Stimulated activated memory B cell treated with anti-CD40 and anti-IgM and Interleukin-4, amounts not matched to agents 10 μg/mL and 1 μg/mL and 100 μg/mL, for 72 hours (primary cell): ENCODE measurements around the gene EFCAB6.

Experiments
- ATAC-seq: fragments of 150-1000 bp; cut with Tn5 transposase; 2 replicates; pipeline ENCODE4 v1.10.0; 2021
- H3K27ac Mint-ChIP-seq: one replicate; pipeline ENCODE4 v1.8.0; 2022; ENCODE audit warnings: mild to moderate bottlenecking, mixed read lengths
- H3K27me3 Mint-ChIP-seq: one replicate; pipeline ENCODE4 v1.8.0; 2022; ENCODE audit warnings: mixed read lengths
- H3K36me3 Mint-ChIP-seq: one replicate; pipeline ENCODE4 v1.8.0; 2022; ENCODE audit warnings: mixed read lengths
- H3K4me1 Mint-ChIP-seq: one replicate; pipeline ENCODE4 v1.8.0; 2022; ENCODE audit warnings: mixed read lengths
- H3K4me3 Mint-ChIP-seq: one replicate; pipeline ENCODE4 v1.8.0; 2022; ENCODE audit warnings: mild to moderate bottlenecking, moderate library complexity, mixed read lengths
- H3K9me3 Mint-ChIP-seq: one replicate; pipeline ENCODE4 v1.8.0; 2022; ENCODE audit warnings: mixed read lengths

EFCAB6 gene, protein sequence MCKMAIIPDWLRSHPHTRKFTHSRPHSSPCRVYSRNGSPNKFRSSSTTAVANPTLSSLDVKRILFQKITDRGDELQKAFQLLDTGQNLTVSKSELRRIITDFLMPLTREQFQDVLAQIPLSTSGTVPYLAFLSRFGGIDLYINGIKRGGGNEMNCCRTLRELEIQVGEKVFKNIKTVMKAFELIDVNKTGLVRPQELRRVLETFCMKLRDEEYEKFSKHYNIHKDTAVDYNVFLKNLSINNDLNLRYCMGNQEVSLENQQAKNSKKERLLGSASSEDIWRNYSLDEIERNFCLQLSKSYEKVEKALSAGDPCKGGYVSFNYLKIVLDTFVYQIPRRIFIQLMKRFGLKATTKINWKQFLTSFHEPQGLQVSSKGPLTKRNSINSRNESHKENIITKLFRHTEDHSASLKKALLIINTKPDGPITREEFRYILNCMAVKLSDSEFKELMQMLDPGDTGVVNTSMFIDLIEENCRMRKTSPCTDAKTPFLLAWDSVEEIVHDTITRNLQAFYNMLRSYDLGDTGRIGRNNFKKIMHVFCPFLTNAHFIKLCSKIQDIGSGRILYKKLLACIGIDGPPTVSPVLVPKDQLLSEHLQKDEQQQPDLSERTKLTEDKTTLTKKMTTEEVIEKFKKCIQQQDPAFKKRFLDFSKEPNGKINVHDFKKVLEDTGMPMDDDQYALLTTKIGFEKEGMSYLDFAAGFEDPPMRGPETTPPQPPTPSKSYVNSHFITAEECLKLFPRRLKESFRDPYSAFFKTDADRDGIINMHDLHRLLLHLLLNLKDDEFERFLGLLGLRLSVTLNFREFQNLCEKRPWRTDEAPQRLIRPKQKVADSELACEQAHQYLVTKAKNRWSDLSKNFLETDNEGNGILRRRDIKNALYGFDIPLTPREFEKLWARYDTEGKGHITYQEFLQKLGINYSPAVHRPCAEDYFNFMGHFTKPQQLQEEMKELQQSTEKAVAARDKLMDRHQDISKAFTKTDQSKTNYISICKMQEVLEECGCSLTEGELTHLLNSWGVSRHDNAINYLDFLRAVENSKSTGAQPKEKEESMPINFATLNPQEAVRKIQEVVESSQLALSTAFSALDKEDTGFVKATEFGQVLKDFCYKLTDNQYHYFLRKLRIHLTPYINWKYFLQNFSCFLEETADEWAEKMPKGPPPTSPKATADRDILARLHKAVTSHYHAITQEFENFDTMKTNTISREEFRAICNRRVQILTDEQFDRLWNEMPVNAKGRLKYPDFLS (N-terminal part only)

GRCh38 chr22:43812149-43812842 lies at the start of gene EFCAB6:
EFCAB6 (minus strand) TSS chr22:43812305; CDS start chr22:43782318, 29,987 bp downstream.
- H3K27me3 Mint-ChIP-seq: no peaks in the 10 kb centered on the region
- peak within 1 kb of the TSS; percentile 85 for H3K27ac Mint-ChIP-seq
- H3K4me3 Mint-ChIP-seq: peak within 1 kb of the TSS; percentile 91
- peaks cover 4% of the 10 kb centered on the region for H3K36me3 Mint-ChIP-seq
- H3K9me3 Mint-ChIP-seq: no peaks in the 10 kb centered on the region
- peak; percentile 95 for ATAC-seq
- H3K4me1 Mint-ChIP-seq: peaks cover 21% of the 10 kb centered on the region

DNA sequence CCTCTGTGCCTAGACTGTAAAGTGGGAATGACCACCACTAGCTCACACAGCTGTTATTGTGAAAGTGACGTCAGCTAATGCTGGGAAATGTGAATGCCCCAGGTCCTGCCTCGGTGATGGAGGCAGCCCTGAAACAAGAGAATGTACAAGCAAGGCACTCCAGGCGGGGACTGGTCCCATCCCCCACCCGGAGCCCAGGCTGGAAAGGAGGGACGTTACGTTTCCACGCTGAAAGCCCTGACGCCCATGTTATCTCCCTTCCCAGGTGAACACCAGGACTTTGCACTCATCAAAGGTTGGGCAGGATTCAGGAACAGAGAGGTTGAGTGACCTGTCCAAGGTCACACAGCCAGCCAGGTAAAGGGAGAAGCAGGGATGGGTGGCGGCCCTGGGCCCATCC lies 49.4 kb upstream of the EFCAB6 start:
- H3K4me1 Mint-ChIP-seq: no peaks in the 10 kb centered on the region
- peaks cover 5% of the 10 kb centered on the region for H3K9me3 Mint-ChIP-seq
- no peaks in the 10 kb centered on the region for H3K36me3 Mint-ChIP-seq
- H3K27ac Mint-ChIP-seq: no peak overlapping the region
- peaks cover 91% of the 10 kb centered on the region for H3K27me3 Mint-ChIP-seq
- H3K4me3 Mint-ChIP-seq: no peak overlapping the region
- no peak for ATAC-seq

- no peaks in the 10 kb centered on the region for H3K36me3 Mint-ChIP-seq
- no peak overlapping the region for H3K4me3 Mint-ChIP-seq
- ATAC-seq: no peak
- H3K4me1 Mint-ChIP-seq: no peaks in the 10 kb centered on the region
- H3K9me3 Mint-ChIP-seq: peaks cover 7% of the 10 kb centered on the region
- peaks cover 84% of the 10 kb centered on the region for H3K27me3 Mint-ChIP-seq
- H3K27ac Mint-ChIP-seq: no peak overlapping the region
Observed at GRCh38 chr22:43860831-43861230, 48.7 kb upstream of the EFCAB6 start.

GRCh38 chr22:43860126-43860525 lies 48.0 kb upstream of the EFCAB6 start:
- H3K9me3 Mint-ChIP-seq: peaks cover 7% of the 10 kb centered on the region
- H3K36me3 Mint-ChIP-seq: no peaks in the 10 kb centered on the region
- peaks cover 77% of the 10 kb centered on the region for H3K27me3 Mint-ChIP-seq
- no peaks in the 10 kb centered on the region for H3K4me1 Mint-ChIP-seq
- ATAC-seq: no peak
- H3K4me3 Mint-ChIP-seq: no peak overlapping the region
- no peak overlapping the region for H3K27ac Mint-ChIP-seq

- Mint-ChIP-seq H3K36me3 (no peaks in the 10 kb centered on the region), H3K9me3 (peaks cover 7% of the 10 kb centered on the region), H3K4me1 (no peaks in the 10 kb centered on the region), H3K4me3 (no peak overlapping the region), H3K27ac (no peak overlapping the region), H3K27me3 (peaks cover 74% of the 10 kb centered on the region)
- ATAC-seq: no peak
Observed at GRCh38 chr22:43859621-43860020, 47.5 kb upstream of the EFCAB6 start.

DNA sequence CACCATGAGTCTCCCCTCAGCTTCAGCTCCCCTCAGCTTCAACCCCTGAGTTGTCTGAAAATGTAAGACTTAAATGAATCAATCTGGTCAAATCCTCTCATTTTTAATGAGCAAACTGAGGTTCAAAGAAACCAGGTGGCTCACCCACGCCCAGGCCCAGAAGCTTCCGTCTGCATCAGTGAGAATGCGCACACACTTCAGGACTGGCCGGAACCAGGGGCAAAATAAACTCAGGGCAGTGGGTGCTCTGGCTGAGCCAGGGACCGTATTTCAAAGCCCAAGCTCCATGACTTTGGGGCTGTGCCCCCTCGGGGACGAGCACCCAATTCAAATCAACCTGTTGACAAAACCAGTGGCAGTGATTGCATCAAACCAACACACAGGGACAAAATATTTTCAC lies 47.1 kb upstream of the EFCAB6 start:
- no peak overlapping the region for H3K4me3 Mint-ChIP-seq
- no peak for ATAC-seq
- peaks cover 74% of the 10 kb centered on the region for H3K27me3 Mint-ChIP-seq
- H3K27ac Mint-ChIP-seq: no peak overlapping the region
- no peaks in the 10 kb centered on the region for H3K4me1 Mint-ChIP-seq
- no peaks in the 10 kb centered on the region for H3K36me3 Mint-ChIP-seq
- H3K9me3 Mint-ChIP-seq: peaks cover 7% of the 10 kb centered on the region

GRCh38 chr22:43858156-43858895 lies 46.2 kb upstream of the EFCAB6 start:
- Mint-ChIP-seq H3K27ac (no peak overlapping the region), H3K4me1 (no peaks in the 10 kb centered on the region), H3K4me3 (no peak overlapping the region), H3K9me3 (peaks cover 7% of the 10 kb centered on the region), H3K36me3 (no peaks in the 10 kb centered on the region), H3K27me3 (peaks cover 74% of the 10 kb centered on the region)
- no peak for ATAC-seq

GRCh38 chr22:43857367-43857766 lies 45.3 kb upstream of the EFCAB6 start:
- Mint-ChIP-seq H3K4me3 (no peak overlapping the region), H3K4me1 (no peaks in the 10 kb centered on the region), H3K27ac (no peak overlapping the region), H3K9me3 (peaks cover 7% of the 10 kb centered on the region), H3K36me3 (no peaks in the 10 kb centered on the region), H3K27me3 (peaks cover 74% of the 10 kb centered on the region)
- ATAC-seq: no peak

DNA sequence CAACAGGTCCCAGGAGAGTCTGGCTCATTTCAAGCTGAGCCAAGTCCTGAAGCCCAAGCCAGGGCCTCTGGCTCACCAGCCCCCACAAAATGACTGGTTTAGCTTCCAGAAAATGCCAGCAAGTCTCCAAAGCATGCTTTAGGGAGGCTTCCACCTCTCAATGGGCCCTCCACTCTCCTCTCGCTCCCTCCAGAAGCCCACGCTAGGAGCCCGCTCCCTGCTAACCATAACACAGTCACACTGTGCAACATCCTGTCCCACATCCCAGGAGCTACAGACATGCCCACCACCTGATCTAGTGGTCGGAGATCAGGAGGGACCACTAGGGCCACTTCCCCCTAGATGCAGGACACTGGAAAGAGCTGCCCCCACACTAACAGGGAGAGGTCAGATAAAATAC lies 43.3 kb upstream of the EFCAB6 start:
- H3K9me3 Mint-ChIP-seq: peaks cover 7% of the 10 kb centered on the region
- peaks cover 79% of the 10 kb centered on the region for H3K27me3 Mint-ChIP-seq
- no peak overlapping the region for H3K27ac Mint-ChIP-seq
- no peaks in the 10 kb centered on the region for H3K4me1 Mint-ChIP-seq
- no peak overlapping the region for H3K4me3 Mint-ChIP-seq
- H3K36me3 Mint-ChIP-seq: no peaks in the 10 kb centered on the region
- ATAC-seq: no peak

DNA sequence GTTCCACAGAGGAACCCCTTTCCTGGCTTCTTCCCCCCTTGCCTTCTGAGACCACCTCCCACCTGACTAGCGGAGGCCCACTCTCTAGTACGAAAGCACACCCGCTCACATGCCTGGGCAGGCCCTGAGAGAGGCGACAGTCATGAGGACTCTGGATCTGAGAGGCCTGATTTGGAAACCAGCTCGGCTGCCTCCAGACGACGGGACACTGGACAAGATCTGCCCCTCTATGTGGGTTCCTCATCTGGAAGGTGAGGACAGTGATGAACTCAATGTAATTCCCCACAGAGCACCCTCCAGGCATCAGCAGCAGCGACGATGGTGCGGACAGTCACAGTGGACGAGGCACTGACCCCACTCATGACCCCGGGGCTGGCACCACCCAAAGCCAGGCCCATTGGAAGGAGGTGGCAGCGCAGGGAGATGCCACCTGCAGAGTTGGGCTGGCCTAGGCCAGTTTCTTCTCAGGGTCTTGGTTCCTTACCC lies 42.7 kb upstream of the EFCAB6 start:
- no peak overlapping the region for H3K4me3 Mint-ChIP-seq
- no peaks in the 10 kb centered on the region for H3K4me1 Mint-ChIP-seq
- H3K36me3 Mint-ChIP-seq: no peaks in the 10 kb centered on the region
- peaks cover 7% of the 10 kb centered on the region for H3K9me3 Mint-ChIP-seq
- no peak overlapping the region for H3K27ac Mint-ChIP-seq
- peaks cover 76% of the 10 kb centered on the region for H3K27me3 Mint-ChIP-seq
- no peak for ATAC-seq

DNA sequence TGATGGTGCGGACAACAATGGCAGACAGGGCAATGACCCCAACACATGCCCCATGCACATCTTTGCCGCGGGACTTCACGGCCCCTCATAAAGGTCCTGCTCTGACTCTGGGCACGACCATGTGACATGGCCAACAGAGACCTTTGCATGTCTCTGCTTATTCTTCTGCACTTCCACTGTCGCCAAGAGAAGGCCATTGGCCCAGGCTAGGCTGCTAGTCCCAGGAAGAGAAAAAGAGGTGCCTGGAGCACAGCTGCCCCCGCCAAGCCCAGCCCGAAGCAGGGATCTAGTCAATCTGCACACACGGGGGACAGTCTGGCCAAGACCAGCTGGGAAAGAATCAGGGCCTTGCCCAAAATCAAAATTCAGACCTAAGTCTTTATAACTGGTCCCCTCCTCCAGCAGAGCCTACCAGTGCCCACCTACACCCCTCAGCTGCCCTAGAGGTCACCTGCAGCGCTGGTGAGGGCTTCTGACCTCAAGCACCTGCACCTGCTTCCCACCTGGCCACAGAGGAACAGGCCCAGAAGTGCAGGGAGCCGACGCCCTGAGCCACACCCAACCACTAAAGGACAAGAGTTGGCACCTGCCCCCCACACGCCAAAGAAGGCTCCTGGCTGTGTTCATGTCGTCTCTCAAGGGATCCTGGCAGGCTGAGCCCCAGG lies 42.1 kb upstream of the EFCAB6 start:
- Mint-ChIP-seq H3K4me1 (no peaks in the 10 kb centered on the region), H3K36me3 (no peaks in the 10 kb centered on the region), H3K27me3 (peaks cover 70% of the 10 kb centered on the region), H3K27ac (no peak overlapping the region), H3K4me3 (no peak overlapping the region), H3K9me3 (peaks cover 7% of the 10 kb centered on the region)
- no peak for ATAC-seq

- H3K27ac Mint-ChIP-seq: no peak overlapping the region
- no peak overlapping the region for H3K4me3 Mint-ChIP-seq
- no peaks in the 10 kb centered on the region for H3K36me3 Mint-ChIP-seq
- H3K27me3 Mint-ChIP-seq: peaks cover 62% of the 10 kb centered on the region
- no peak for ATAC-seq
- H3K4me1 Mint-ChIP-seq: no peaks in the 10 kb centered on the region
- H3K9me3 Mint-ChIP-seq: peaks cover 7% of the 10 kb centered on the region
Observed at GRCh38 chr22:43853328-43853931, 41.3 kb upstream of the EFCAB6 start.

DNA sequence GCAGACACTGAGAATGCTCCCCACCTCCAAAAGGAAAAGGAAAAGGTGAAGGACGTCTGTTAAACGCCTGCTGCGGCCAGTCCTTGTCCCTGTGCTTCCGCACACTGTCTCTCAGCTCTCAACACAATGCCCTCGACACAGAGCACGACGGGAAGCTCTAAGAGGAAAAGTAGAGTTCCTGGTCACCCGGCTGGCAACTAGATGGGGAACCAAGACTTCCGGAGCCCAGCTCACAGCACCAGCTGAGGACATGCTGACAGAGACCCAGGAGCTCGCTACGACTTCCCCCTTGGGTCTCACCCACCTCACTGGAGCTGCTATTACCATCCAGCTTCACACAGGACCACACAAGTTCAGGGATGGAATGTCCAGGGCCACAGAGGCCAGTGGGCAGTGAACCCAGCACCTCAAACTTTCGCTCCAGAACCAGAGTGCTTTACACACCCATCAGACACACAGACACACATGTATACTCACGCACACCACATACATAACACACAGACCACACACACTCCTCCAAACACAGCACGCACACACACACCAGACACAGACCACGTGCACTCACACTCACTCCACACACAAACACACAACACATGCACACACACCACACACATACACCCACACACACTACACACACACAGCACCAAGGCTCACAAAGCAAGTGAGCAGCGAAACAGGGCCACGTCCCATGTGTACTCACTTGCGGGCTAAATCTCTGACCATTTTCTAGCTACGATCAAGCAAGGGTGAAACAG lies 40.6 kb upstream of the EFCAB6 start:
- H3K27me3 Mint-ChIP-seq: peaks cover 58% of the 10 kb centered on the region
- no peak overlapping the region for H3K27ac Mint-ChIP-seq
- H3K4me3 Mint-ChIP-seq: no peak overlapping the region
- no peaks in the 10 kb centered on the region for H3K4me1 Mint-ChIP-seq
- H3K36me3 Mint-ChIP-seq: no peaks in the 10 kb centered on the region
- peaks cover 7% of the 10 kb centered on the region for H3K9me3 Mint-ChIP-seq
- peak; percentile 4 for ATAC-seq
